RWPE2 (cell line): ENCODE results near the gene TXNDC11.

Experiments used
- ATAC-seq: fragments of 200-7000 bp; cut with Tn5 transposase; 3 replicates; pipeline ENCODE4 v1.9.1; 2021; ENCODE audit warnings: low read depth
- DNase-seq: peaks from one replicate; pipeline ENCODE4 v3.0.0-alpha.2; 2020; ENCODE audit warnings: low spot score
- H3K27ac ChIP-seq: fragments of 450-650 bp; 2 replicates; pipeline ENCODE4 v1.5.1; 2017; ENCODE audit warnings: mild to moderate bottlenecking; ENCODE audit not compliant: poor library complexity, severe bottlenecking
- H3K27me3 ChIP-seq: fragments of 250-450 bp; sonication (Bioruptor Pico); 2 replicates; pipeline ENCODE4 v1.5.1; 2021; ENCODE audit warnings: mild to moderate bottlenecking, moderate library complexity; ENCODE audit not compliant: insufficient read depth, poor library complexity, severe bottlenecking
- H3K36me3 ChIP-seq: fragments of 250-450 bp; sonication (Bioruptor Pico); 2 replicates; pipeline ENCODE4 v1.5.1; 2020; ENCODE audit warnings: low read depth, mild to moderate bottlenecking, moderate library complexity
- H3K4me1 ChIP-seq: fragments of 250-450 bp; sonication (Bioruptor Pico); 2 replicates; pipeline ENCODE4 v1.5.1; 2021; ENCODE audit warnings: mild to moderate bottlenecking, moderate library complexity; ENCODE audit not compliant: insufficient read depth, poor library complexity, severe bottlenecking
- H3K4me3 ChIP-seq: fragments of 250-450 bp; sonication (Bioruptor Pico); 2 replicates; pipeline ENCODE4 v1.5.1; 2021; ENCODE audit warnings: mild to moderate bottlenecking, moderate library complexity; ENCODE audit not compliant: severe bottlenecking
- H3K9me3 ChIP-seq: fragments of 250-450 bp; sonication (Bioruptor Pico); 2 replicates; pipeline ENCODE4 v1.5.1; 2021; ENCODE audit warnings: mild to moderate bottlenecking, moderate library complexity; ENCODE audit not compliant: severe bottlenecking
- TF ChIP-seq, protein P1 (sequence below): fragments of 450-650 bp; IDR thresholded peaks from one replicate; pipeline ENCODE4 v1.5.1; 2017; ENCODE audit warnings: mild to moderate bottlenecking, moderate library complexity; ENCODE audit not compliant: poor library complexity, severe bottlenecking

Gene TXNDC11

DNA sequence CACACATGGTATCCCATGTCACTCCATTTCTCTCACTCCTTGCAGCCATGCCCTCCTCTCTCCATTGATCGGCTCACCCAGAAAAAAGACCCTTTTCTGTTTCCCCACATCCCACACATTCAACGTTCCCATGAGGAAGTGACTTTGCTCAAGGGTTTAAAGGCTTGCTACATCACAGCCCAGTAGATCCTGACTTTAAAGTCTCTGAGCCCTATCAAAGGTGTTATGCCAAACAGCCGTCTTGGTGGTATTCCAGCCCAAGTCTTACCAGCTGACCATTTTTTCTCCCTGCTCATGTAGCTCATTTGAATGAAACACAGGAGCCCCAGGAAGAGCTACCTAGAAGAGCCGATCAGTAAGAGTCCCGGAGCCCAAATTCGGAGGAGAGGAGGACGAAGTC, 7.4 kb upstream of the TXNDC11 start:
- H3K4me3 ChIP-seq, result no peak overlapping the region
- H3K27me3 ChIP-seq, result no peaks in the 10 kb centered on the region
- H3K27ac ChIP-seq, result no peak overlapping the region
- H3K36me3 ChIP-seq, result peaks cover 55% of the 10 kb centered on the region
- H3K4me1 ChIP-seq, result no peaks in the 10 kb centered on the region
- ATAC-seq, result no peak
- TF ChIP-seq, protein P1, sequence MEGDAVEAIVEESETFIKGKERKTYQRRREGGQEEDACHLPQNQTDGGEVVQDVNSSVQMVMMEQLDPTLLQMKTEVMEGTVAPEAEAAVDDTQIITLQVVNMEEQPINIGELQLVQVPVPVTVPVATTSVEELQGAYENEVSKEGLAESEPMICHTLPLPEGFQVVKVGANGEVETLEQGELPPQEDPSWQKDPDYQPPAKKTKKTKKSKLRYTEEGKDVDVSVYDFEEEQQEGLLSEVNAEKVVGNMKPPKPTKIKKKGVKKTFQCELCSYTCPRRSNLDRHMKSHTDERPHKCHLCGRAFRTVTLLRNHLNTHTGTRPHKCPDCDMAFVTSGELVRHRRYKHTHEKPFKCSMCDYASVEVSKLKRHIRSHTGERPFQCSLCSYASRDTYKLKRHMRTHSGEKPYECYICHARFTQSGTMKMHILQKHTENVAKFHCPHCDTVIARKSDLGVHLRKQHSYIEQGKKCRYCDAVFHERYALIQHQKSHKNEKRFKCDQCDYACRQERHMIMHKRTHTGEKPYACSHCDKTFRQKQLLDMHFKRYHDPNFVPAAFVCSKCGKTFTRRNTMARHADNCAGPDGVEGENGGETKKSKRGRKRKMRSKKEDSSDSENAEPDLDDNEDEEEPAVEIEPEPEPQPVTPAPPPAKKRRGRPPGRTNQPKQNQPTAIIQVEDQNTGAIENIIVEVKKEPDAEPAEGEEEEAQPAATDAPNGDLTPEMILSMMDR, result no peak
- no peaks in the 10 kb centered on the region for H3K9me3 ChIP-seq
- DNase-seq, result no peak

DNA sequence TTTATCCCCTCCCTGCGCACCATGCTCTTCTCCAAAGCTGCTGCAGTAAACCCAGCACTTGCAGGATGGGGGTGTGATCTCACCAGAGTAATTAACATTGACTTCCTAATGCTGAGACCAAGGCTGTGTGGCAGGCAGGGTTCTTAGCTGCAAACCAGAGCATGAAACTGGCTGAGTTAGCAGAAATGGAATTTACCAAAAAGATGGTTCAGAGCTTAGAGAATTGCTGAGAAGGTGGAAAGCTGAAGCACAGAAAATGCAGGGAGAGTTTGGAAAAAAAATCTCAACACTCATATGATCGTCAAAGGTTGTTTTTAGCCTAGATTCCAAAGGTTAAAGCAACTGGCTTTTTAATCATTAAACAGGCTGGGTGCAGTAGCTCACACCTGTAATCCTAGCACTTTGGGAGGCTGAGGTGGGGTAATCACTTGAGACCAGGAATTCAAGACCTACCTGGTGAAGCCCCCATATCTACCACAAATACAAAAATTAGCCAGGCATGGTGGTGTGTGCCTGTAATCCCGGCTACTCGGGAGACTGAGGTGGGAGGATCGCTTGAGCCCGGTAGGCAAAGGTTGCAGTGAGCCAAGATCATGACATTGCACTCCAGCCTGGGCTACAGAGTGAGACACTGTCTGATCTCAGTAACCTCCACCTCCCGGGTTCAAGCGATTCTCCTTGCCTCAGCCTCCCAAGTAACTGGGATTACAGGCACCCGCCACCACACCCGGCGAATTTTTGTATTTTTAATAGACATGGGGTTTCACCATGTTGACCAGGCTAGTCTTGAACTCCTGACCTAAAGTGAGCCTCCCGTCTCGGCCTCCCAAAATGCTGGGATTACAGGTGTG, 6.0 kb upstream of the TXNDC11 start:
- Histone ChIP-seq H3K4me3 (no peak overlapping the region), H3K27me3 (no peaks in the 10 kb centered on the region), H3K4me1 (no peaks in the 10 kb centered on the region), H3K9me3 (no peaks in the 10 kb centered on the region), H3K36me3 (peaks cover 47% of the 10 kb centered on the region), H3K27ac (no peak overlapping the region)
- TF ChIP-seq, protein P1, result no peak
- DNase-seq, result no peak
- ATAC-seq, result no peak

DNA sequence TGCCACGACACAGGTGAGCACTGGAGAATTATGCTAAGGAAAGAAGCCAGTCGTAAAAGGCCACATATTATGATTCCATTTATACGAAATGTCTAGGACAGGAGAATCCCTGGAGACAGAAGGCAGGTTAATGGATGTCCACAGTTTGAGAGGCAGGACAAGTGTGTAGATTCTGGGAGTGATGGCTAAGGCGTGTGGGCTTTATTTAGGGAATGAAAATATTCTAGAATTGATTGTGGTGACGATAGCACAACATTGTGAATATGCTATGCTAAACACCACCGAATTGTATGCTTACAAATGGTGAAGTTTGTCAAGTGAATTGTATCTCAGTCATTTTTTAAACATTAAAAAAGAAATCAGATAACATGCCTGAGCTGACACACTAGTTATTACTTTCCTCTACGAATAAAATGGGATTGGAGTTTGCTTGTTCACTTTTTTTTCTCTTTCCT, 5.3 kb upstream of the TXNDC11 start:
- H3K4me1 ChIP-seq, result peaks cover 3% of the 10 kb centered on the region
- H3K27me3 ChIP-seq, result no peaks in the 10 kb centered on the region
- H3K9me3 ChIP-seq, result no peaks in the 10 kb centered on the region
- no peak overlapping the region for H3K27ac ChIP-seq
- no peak overlapping the region for H3K4me3 ChIP-seq
- TF ChIP-seq, protein P1, result no peak
- no peak for ATAC-seq
- DNase-seq, result no peak
- H3K36me3 ChIP-seq, result peaks cover 41% of the 10 kb centered on the region

DNA sequence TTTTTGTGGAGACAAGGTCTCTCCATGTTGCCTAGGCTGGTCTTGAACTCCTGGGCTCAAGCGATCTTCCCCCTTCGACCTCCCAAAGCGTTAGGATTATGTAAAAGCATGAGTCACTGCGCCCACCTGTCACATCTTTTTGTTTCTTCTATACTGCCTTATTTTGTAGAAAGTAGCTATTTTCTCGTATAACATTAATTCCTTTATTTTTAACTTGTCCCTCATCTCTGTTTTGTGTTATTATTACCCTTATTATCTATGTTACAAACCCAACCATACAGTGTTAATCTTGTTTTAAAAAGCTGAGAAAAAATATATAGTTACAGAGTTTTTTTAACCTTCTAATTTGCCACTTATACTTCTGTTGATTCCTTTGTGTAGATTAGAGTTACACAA, 1.4 kb upstream of the TXNDC11 start:
- peaks cover 13% of the 10 kb centered on the region for H3K4me1 ChIP-seq
- no peak for ATAC-seq
- TF ChIP-seq, protein P1, result no peak
- H3K27ac ChIP-seq, result no peak overlapping the region
- no peaks in the 10 kb centered on the region for H3K9me3 ChIP-seq
- peaks cover 17% of the 10 kb centered on the region for H3K36me3 ChIP-seq
- no peak for DNase-seq
- H3K4me3 ChIP-seq, result no peak overlapping the region
- no peaks in the 10 kb centered on the region for H3K27me3 ChIP-seq
